ENCODE measurements around the gene LAMC1. TPM values are rescaled to one million over a fixed set of nuclear protein-coding genes. Genes with fewer than 3 reads are reported as not detected.

The LAMC1 gene
- total RNA-seq, 1 donor from 2014 or later: 428 TPM

- DNase-seq (ENCODE audit: low read depth, low spot score): no peak
Measured at GRCh38 chr1:183191833-183192232, 168.6 kb downstream of the LAMC1 start.

GRCh38 chr1:183193963-183194525 is 170.8 kb downstream of the LAMC1 start:
- DNase-seq (ENCODE audit: low read depth, low spot score): no peak

GRCh38 chr1:183194527-183195141 is 171.4 kb downstream of the LAMC1 start:
- DNase-seq (ENCODE audit: low read depth, low spot score): no peak

- DNase-seq (ENCODE audit: low read depth, low spot score): no peak
Measured at GRCh38 chr1:183195142-183195574, 171.9 kb downstream of the LAMC1 start.

Other genes with a start within 250 kb of the LAMC1 start
- gene NPL, start 233.6 kb upstream of the LAMC1 start, total RNA-seq: 1.8 and 2.1 TPM in 2 replicates
- 190 and 272 TPM in 2 replicates for gene DHX9, start 184.1 kb upstream of the LAMC1 start, total RNA-seq
- gene SHCBP1L, start 70.3 kb upstream of the LAMC1 start, total RNA-seq: not detected in 2 replicates
- 13.0 and 24.1 TPM in 2 replicates for gene LAMC2, start 162.8 kb downstream of the LAMC1 start, total RNA-seq

Measured in pulmonary artery endothelial cell (primary cell).